ENCODE results near the gene SPI1.

The SPI1 gene

GRCh38 chr11:47389577-47390421 lies 11.5 kb upstream of the SPI1 start:
- DNase-seq (ENCODE audit: extremely low read depth in 1 of 2, low read depth in 1 of 2), result no peak

- DNase-seq (ENCODE audit: extremely low read depth in 1 of 2, low read depth in 1 of 2), result no peak
Observed at GRCh38 chr11:47388697-47389576, 10.6 kb upstream of the SPI1 start.

GRCh38 chr11:47387944-47388696 lies 9.8 kb upstream of the SPI1 start:
- DNase-seq (ENCODE audit: extremely low read depth in 1 of 2, low read depth in 1 of 2), result no peak

- DNase-seq (ENCODE audit: extremely low read depth in 1 of 2, low read depth in 1 of 2), result no peak
Observed at GRCh38 chr11:47384498-47384897, 6.2 kb upstream of the SPI1 start.

GRCh38 chr11:47383071-47383470 lies 4.7 kb upstream of the SPI1 start:
- DNase-seq (ENCODE audit: extremely low read depth in 1 of 2, low read depth in 1 of 2), result no peak

GRCh38 chr11:47380078-47380477 lies 1.7 kb upstream of the SPI1 start:
- no peak for DNase-seq (ENCODE audit: extremely low read depth in 1 of 2, low read depth in 1 of 2)

GRCh38 chr11:47379317-47379716 lies 970 bp upstream of the SPI1 start:
- DNase-seq (ENCODE audit: extremely low read depth in 1 of 2, low read depth in 1 of 2), result no peak

- DNase-seq (ENCODE audit: extremely low read depth in 1 of 2, low read depth in 1 of 2), result no peak
Observed at GRCh38 chr11:47378836-47379170, 456 bp upstream of the SPI1 start.

- no peak for DNase-seq (ENCODE audit: extremely low read depth in 1 of 2, low read depth in 1 of 2)
Observed at GRCh38 chr11:47377571-47378009, 757 bp downstream of the SPI1 start.

- no peak for DNase-seq (ENCODE audit: extremely low read depth in 1 of 2, low read depth in 1 of 2)
Observed at GRCh38 chr11:47376525-47377371, 1.6 kb downstream of the SPI1 start.

- no peak for DNase-seq (ENCODE audit: extremely low read depth in 1 of 2, low read depth in 1 of 2)
Observed at GRCh38 chr11:47376107-47376524, 2.2 kb downstream of the SPI1 start.

- no peak for DNase-seq (ENCODE audit: extremely low read depth in 1 of 2, low read depth in 1 of 2)
Observed at GRCh38 chr11:47375546-47376085, 2.7 kb downstream of the SPI1 start.

- no peak for DNase-seq (ENCODE audit: extremely low read depth in 1 of 2, low read depth in 1 of 2)
Observed at GRCh38 chr11:47375020-47375419, 3.3 kb downstream of the SPI1 start.

- no peak for DNase-seq (ENCODE audit: extremely low read depth in 1 of 2, low read depth in 1 of 2)
Observed at GRCh38 chr11:47374720-47375019, 3.7 kb downstream of the SPI1 start.

- DNase-seq (ENCODE audit: extremely low read depth in 1 of 2, low read depth in 1 of 2), result peak; percentile 63 to 74
Observed at GRCh38 chr11:47373876-47374719, 4.2 kb downstream of the SPI1 start.

- no peak for DNase-seq (ENCODE audit: extremely low read depth in 1 of 2, low read depth in 1 of 2)
Observed at GRCh38 chr11:47372422-47372821, 5.9 kb downstream of the SPI1 start.

- DNase-seq (ENCODE audit: extremely low read depth in 1 of 2, low read depth in 1 of 2), result no peak
Observed at GRCh38 chr11:47369676-47370075, 8.7 kb downstream of the SPI1 start.

- DNase-seq (ENCODE audit: extremely low read depth in 1 of 2, low read depth in 1 of 2), result no peak
Observed at GRCh38 chr11:47366020-47366490, 12.3 kb downstream of the SPI1 start.

- DNase-seq (ENCODE audit: extremely low read depth in 1 of 2, low read depth in 1 of 2), result no peak
Observed at GRCh38 chr11:47361419-47361818, 16.9 kb downstream of the SPI1 start.

Measured in stimulated activated CD8-positive, alpha-beta memory T cell treated with anti-CD3 and anti-CD28 coated beads, Interleukin-7, amount 100 ng/mL, for 48 hours (primary cell).